OCI-LY1 (cell line): Measurements from ENCODE around the gene ACTR3.

Source experiments
- EZH2 ChIP-seq: fragments of 200-600 bp; sonication (generic), shearing (Covaris generic); IDR thresholded peaks from 2 replicates; pipeline ENCODE4 v1.8.0; 2017; ENCODE audit warnings: borderline replicate concordance, mixed run types, mild to moderate bottlenecking, antibody characterized with exemption, low read length, moderate library complexity, mixed read lengths
- TF ChIP-seq, protein P1 (sequence below): fragments of 200-600 bp; sonication (generic), shearing (Covaris generic); IDR thresholded peaks from 2 replicates; pipeline ENCODE4 v1.5.1; 2017; ENCODE audit warnings: mild to moderate bottlenecking, antibody characterized with exemption, low read length, moderate library complexity, mixed read lengths

GRCh38 chr2:113981404-113982134 lies 91.7 kb downstream of the ACTR3 start:
- TF ChIP-seq, protein P1, sequence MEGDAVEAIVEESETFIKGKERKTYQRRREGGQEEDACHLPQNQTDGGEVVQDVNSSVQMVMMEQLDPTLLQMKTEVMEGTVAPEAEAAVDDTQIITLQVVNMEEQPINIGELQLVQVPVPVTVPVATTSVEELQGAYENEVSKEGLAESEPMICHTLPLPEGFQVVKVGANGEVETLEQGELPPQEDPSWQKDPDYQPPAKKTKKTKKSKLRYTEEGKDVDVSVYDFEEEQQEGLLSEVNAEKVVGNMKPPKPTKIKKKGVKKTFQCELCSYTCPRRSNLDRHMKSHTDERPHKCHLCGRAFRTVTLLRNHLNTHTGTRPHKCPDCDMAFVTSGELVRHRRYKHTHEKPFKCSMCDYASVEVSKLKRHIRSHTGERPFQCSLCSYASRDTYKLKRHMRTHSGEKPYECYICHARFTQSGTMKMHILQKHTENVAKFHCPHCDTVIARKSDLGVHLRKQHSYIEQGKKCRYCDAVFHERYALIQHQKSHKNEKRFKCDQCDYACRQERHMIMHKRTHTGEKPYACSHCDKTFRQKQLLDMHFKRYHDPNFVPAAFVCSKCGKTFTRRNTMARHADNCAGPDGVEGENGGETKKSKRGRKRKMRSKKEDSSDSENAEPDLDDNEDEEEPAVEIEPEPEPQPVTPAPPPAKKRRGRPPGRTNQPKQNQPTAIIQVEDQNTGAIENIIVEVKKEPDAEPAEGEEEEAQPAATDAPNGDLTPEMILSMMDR, result no peak
- TF ChIP-seq EZH2, result no peak
